Endothelial cell (in vitro differentiated cells): ENCODE data around the gene ZBP1. TPM values are rescaled to one million over a fixed set of nuclear protein-coding genes. Genes with fewer than 3 reads are reported as not detected.

Experiments used
- DNase-seq: peaks from one replicate; pipeline ENCODE4 v3.0.0; 2021; ENCODE audit warnings: low spot score
- H3K27ac Mint-ChIP-seq: one replicate; pipeline ENCODE4 v1.8.0; 2021; ENCODE audit warnings: mixed read lengths, inconsistent platforms; ENCODE audit not compliant: unreplicated experiment
- H3K27me3 Mint-ChIP-seq: one replicate; pipeline ENCODE4 v1.8.0; 2021; ENCODE audit warnings: mild to moderate bottlenecking, moderate library complexity, mixed read lengths, inconsistent platforms; ENCODE audit not compliant: unreplicated experiment
- H3K36me3 Mint-ChIP-seq: one replicate; pipeline ENCODE4 v1.8.0; 2021; ENCODE audit warnings: mild to moderate bottlenecking, low read depth, mixed read lengths, inconsistent platforms; ENCODE audit not compliant: unreplicated experiment
- H3K4me1 Mint-ChIP-seq: one replicate; pipeline ENCODE4 v1.8.0; 2021; ENCODE audit warnings: mild to moderate bottlenecking, mixed read lengths, inconsistent platforms; ENCODE audit not compliant: unreplicated experiment
- H3K4me3 Mint-ChIP-seq: one replicate; pipeline ENCODE4 v1.8.0; 2021; ENCODE audit warnings: mild to moderate bottlenecking, mixed read lengths, inconsistent platforms; ENCODE audit not compliant: unreplicated experiment
- H3K9me3 Mint-ChIP-seq: one replicate; pipeline ENCODE4 v1.8.0; 2021; ENCODE audit warnings: mixed read lengths, inconsistent platforms; ENCODE audit not compliant: unreplicated experiment
- CTCF ChIP-seq: fragments of 200-600 bp; sonication (generic); IDR thresholded peaks from one replicate; pipeline ENCODE4 v1.5.0; 2021; ENCODE audit warnings: antibody characterized with exemption; ENCODE audit not compliant: unreplicated experiment
- total RNA-seq: library from RNA; stranded (reverse); fragmentation: NEBNext Ultra II Directional; extraction: Animal tissue kit (Norgen Biotek cat#: 25700); gene quantifications from one replicate; pipeline ENCODE4 v1.2.1, GENCODE V29; 2021; ENCODE audit not compliant: unreplicated experiment

Gene ZBP1
- total RNA-seq, 1 donor from 2014 or later: not detected

DNA sequence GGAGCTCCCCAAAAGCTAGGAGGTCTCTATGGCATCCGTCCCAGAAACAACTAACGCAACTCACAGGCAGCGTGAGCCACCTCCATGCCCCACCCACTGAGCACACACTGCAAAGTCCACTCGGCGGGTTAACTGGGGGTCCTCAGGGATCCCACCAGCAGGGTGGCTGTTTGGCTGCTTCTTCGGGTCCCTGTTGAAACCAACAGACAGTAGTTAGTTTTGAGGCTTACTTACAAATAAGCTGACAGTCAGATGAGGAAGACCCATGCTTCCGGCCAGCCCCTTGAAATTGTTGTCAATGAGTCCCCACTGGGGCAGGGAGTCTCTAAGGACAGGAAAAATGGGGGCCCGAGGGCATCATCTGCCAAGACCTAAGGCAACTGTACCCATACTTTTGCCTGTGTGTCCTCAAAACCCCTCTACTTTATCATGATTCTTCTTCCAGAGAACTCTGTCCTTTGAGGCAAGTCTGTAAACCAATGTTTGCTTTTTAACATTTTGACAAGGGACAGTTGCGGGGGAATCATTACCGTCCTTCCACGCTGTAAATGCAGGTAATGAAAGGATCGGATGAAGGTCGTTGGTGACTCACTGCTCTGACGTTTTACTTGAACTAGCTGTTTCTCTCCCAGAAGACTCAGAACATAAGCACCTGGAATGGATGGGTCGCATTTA is 61.5 kb downstream of the ZBP1 start:
- Mint-ChIP-seq H3K9me3 (no peaks in the 10 kb centered on the region), H3K36me3 (no peaks in the 10 kb centered on the region), H3K4me1 (no peaks in the 10 kb centered on the region)

GRCh38 chr20:57557926-57558613 is 62.2 kb downstream of the ZBP1 start:
- Mint-ChIP-seq H3K27me3 (peaks cover 4% of the 10 kb centered on the region), H3K4me3 (no peak overlapping the region), H3K27ac (no peak overlapping the region), H3K36me3 (no peaks in the 10 kb centered on the region), H3K4me1 (no peaks in the 10 kb centered on the region), H3K9me3 (no peaks in the 10 kb centered on the region)
- no peak for DNase-seq
- no peak for TF ChIP-seq CTCF

More for the DNA sequence above, 61.5 kb downstream of the ZBP1 start:
- no peak for TF ChIP-seq CTCF
- H3K27me3 Mint-ChIP-seq: peaks cover 4% of the 10 kb centered on the region
- no peak for DNase-seq
- H3K27ac Mint-ChIP-seq: no peak overlapping the region
- H3K4me3 Mint-ChIP-seq: no peak overlapping the region

GRCh38 chr20:57556980-57557274 is 63.3 kb downstream of the ZBP1 start:
- Mint-ChIP-seq H3K27me3 (peaks cover 4% of the 10 kb centered on the region), H3K36me3 (no peaks in the 10 kb centered on the region), H3K4me3 (no peak overlapping the region), H3K27ac (no peak overlapping the region), H3K9me3 (no peaks in the 10 kb centered on the region), H3K4me1 (no peaks in the 10 kb centered on the region)
- no peak for TF ChIP-seq CTCF
- DNase-seq: no peak

DNA sequence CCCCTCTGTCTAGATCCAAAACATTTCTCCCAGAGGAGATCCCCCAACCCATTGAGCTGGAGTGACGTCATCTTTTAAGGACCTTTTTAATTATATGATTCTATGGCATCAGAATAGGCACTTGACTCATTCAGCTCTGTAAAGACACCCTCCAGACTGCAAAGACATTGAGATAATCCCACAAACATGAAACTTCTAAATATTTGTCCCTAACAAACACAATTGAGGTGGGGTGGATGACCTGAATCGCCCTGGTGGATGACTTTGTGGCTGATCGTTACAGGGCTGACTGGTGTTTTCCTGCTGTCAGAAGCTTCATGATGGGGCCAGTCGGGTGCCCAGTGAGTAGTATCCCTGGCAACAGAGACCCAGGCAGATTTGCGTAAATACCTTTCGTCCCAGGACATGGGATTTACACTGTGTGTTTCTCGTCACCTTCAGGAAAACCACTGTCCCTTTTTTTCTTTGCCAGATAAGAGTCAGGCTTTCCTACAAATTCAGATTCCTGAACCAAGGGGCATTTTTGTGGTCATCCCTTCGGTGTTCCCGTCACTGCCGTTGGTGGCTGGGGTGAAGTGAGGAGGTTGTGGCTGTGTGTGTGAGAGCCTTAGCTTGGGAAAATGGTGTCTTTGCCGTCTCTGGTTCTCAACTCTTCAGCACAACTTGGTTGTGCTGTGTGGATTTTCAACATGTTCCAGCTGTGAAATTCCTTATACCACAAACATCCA is 64.6 kb downstream of the ZBP1 start:
- Mint-ChIP-seq H3K9me3 (no peaks in the 10 kb centered on the region), H3K4me1 (no peaks in the 10 kb centered on the region), H3K27ac (no peak overlapping the region), H3K36me3 (no peaks in the 10 kb centered on the region), H3K27me3 (peaks cover 4% of the 10 kb centered on the region), H3K4me3 (no peak overlapping the region)
- no peak for DNase-seq
- no peak for TF ChIP-seq CTCF

Other genes starting within 250 kb of the ZBP1 start
- gene RBM38, start 229.0 kb downstream of the ZBP1 start, total RNA-seq: 23.6 TPM
- 0.21 TPM for gene CTCFL, start 95.3 kb downstream of the ZBP1 start, total RNA-seq
- not detected for gene PCK1, start 59.3 kb downstream of the ZBP1 start, total RNA-seq
- 61.3 TPM for gene PMEPA1, start 89.6 kb upstream of the ZBP1 start, total RNA-seq